ENCODE results near the gene PLPP6.

Gene PLPP6

DNA sequence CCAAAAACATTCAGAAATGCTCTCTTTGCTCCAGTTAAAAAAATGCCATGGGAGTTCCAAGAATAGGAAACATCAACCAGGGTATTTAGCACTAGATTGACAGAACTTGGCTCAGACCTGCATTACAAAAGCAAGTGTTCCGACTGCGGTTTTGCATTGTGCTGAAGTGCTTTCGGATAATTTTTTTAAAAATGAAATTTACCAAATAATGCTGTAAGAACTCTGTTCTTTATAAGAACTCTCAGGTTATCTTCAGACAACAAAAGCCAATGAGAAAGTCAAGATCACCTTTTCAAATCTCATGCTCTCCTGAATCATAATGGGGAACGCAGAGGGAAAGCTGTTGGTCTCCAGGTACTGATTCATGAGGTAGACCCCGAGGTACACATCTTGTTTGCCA lies 483 bp upstream of the PLPP6 start:
- DNase-seq (ENCODE audit: low spot score) (no peak), FAIRE-seq (no peak)

DNA sequence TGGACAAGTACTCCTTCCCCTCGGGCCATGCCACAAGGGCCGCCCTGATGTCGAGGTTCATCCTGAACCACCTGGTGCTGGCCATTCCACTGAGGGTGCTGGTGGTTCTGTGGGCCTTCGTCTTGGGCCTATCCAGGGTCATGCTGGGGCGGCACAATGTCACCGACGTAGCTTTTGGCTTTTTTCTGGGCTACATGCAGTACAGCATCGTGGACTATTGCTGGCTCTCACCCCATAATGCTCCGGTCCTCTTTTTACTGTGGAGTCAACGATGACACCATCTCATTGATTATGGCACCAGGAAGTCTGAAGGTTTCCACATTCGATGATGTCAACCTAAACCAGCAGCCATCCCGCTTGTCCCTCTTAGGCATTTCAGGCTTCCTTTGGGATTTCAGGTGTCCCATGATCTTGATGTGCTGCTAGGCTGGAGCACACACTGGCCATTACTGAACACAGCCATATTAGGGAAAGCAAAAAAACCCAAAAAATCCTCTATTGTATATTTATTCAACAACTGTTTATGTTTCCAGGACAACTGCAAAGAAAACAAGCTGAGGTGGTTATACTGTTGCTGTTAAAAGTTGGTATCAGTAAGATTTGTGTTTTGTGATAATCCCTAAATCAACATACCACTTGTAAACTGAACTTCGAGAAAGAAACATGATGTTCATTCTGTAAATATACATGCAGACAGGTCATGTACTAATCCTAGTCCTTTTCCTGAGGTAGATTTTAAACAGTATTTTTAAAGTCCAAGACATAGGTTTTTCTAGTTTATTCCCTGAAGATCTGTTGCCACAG lies 1.1 kb downstream of the PLPP6 start:
- no peak for DNase-seq (ENCODE audit: low spot score)
- no peak for FAIRE-seq

DNA sequence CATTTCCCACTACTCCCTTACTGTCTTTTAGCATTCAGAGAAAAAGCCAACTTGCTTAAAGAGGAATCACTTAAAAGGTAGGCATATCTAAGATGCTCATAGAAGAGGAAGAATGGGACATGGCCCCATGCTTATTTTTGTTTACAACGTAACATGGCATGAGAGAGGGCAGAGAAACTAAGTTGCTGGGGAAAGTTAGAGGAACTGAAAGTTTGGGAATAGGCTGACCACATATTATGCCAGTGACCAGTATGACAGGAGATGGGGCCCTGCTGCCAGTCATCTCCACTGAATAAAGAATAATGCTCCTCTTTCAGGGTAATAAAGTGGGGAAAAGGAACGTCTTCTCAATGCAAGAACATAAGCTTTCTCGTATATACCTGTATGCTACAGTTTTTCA lies 1.9 kb downstream of the PLPP6 start:
- FAIRE-seq, result no peak
- no peak for DNase-seq (ENCODE audit: low spot score)

DNA sequence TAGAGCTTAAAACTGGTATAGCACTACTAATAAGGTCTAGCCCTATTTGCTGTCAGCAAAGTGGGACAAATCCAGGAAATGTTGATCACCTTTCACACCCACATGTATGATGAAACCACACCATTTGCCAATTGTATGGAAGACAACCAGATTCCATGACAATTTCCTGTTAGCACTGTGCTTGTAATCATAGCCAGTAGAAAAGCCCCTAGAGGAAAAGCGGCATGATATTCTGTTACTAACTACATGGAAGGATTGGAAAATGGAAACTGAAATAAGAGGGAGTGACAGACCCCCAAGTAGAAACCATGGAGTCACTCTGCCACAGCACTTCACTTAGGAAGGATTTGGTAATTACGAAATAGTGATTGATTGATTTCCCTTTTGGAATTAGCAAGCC lies 3.3 kb downstream of the PLPP6 start:
- no peak for FAIRE-seq
- DNase-seq (ENCODE audit: low spot score), result no peak

DNA sequence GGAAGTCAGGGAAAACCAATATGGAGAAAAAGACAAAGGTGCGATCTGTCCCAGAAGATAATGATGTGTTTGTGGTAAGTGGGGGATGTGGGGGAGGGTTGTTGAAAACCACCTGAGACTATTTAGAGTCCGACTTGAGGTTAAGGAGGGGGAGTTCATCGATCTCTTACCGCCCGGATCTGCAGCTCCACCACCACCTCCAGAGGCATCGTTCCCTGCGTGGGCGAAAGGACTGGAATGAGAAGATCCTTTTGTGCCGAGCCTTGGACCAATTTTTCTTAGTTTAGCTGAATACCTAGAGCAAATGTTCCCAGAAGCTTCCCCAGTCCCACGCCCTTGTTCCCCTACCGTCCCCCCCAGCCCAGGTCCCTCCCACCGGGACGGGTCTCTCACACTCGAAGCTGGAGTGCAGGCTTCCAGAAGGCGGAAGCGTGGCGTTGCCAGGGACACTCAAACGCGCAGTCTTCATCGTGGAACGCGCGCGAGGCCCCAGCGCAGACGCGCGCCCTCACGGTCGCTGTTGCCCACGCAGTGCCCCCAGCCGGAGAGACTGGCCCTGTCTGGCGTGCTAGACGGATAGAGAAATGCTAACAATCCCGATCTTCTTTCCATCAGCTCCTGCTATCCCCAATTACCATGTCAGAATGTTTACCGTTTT lies 4.1 kb downstream of the PLPP6 start, which contains the start of gene SPATA6L:
SPATA6L (minus strand) TSS at position 439 of the 658 bp plus-strand sequence; CDS start at position 209, 230 bp downstream.
- FAIRE-seq (no peak), DNase-seq (ENCODE audit: low spot score) (peak; percentile 69)

DNA sequence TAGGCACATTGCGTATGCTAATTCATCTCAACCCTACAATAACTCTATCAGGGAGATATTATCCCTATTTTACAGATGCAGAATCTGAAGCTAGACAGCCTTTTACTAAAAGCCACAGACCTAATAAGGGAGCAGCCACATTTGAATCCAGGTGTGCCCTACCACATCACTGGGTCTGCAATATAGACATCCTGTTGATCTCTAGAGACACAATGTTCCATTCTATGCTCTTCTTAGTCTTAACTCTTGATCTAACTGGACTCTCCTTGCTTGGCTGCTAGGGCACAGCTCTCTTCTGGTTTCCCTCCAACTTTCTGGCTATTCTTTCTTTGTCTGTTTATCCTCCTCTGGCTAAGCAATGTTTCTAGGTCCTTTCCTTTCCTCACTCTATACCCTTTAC lies 5.6 kb downstream of the PLPP6 start:
- no peak for FAIRE-seq
- no peak for DNase-seq (ENCODE audit: low spot score)

DNA sequence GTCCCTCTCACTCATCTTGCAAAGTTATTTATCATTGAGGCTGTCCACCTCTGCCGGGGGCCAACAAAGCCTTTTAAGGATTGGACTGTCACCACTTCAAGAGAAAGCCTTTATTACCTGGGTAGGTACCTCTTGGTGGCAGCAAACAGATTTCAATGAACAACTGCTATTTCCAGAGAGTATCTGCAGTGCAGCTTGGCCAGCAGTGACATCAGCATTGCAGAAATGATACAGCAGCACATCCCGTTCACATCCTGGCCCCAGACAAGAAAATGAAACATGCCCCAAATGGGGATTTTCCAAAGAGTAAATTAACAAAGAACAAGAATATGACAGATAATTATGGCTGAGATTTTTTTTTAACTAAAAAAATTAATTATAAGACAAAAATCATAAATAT lies 6.5 kb downstream of the PLPP6 start:
- DNase-seq (ENCODE audit: low spot score) (no peak), FAIRE-seq (no peak)

DNA sequence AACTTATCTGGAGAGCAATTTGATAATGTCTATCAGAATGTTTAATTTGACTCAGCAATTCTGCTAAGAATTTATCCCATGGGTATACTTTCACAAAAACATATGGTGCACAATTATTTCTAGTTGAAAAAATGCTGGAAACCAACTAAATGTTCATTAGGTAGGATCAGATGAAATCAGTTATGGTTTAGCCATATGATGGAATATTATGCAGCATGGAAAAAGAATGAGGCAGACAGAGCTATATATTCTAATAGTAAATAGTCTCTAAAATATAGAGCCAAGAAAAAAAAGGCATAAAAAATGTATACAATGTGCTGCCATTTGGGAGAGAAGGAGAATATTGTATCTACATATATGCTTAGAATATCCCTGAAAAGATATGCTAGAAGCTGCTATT lies 7.8 kb downstream of the PLPP6 start:
- DNase-seq (ENCODE audit: low spot score) (no peak), FAIRE-seq (no peak)

DNA sequence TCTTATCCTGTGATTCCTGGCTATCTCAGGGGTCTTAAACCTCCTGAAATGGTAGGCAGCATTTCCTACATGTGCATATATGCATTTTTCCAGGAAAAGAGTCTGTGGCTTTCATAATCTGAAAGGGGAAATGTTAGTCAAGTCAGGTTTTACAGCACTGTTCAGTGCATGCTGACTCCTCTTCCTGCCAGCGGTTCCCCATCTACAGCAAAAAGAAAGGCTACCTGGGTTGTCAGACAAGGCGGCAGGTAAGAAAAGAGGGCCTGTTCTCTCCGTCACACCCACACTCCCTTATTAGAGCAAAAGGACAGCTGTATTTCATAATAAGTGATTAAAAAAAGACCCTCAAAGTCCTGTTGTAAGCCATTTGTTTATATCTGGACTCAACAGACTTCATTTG lies 8.5 kb downstream of the PLPP6 start:
- no peak for DNase-seq (ENCODE audit: low spot score)
- FAIRE-seq, result no peak

DNA sequence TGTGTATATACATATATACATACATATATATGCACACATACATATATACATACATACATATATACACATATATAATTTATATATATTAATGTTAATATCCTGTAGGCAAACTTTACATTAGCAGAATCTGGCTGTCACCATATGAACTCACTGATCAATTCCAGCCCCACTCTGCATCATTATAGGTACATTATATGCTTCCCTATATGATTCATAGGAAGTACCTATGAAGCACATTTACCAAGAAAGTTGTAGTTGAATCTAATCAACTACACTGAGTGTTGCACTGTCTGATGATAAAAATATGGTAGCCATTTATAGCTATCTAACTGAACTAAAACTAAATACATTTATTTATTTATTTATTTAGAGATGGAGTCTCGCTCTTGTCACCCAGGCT lies 9.6 kb downstream of the PLPP6 start:
- FAIRE-seq (no peak), DNase-seq (ENCODE audit: low spot score) (no peak)

DNA sequence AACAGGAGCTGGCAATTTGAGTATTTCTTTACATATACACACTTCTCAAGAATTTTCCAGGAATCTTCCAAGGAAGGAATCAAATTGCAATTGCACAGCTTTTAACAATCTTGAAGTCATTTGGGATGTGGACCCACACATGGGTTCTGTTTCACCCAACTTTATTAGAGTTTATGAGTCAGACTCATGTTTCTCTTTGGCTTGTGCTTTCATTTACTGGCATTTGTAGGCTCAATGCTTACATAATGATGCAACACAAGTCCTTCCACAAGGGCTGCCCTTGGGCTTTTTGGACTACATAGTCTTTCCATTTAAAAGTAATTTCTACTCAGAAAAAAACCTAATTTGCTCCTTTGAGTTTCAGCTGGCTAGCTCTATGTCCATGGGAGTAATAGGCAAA lies 12.7 kb downstream of the PLPP6 start:
- FAIRE-seq (no peak), DNase-seq (ENCODE audit: low spot score) (no peak)

DNA sequence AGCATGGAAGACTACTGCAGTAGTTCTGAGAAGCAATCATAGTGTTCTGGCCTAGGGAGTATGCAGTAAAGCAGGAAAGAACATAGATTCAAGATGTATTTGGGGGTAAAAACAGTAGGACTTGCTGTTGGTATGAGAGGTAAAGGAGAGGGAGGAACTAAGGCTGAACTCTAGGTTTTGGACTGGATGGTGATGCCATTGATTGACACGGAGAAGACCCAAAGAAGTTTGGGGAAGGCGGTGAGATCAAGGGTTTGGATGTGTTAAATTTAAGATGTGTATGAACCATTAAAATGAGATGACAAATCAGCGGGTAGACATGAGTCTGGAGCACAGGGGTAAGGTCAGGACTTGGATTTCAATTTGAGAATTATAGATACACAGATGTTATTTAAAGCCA lies 15.3 kb downstream of the PLPP6 start:
- no peak for FAIRE-seq
- no peak for DNase-seq (ENCODE audit: low spot score)

DNA sequence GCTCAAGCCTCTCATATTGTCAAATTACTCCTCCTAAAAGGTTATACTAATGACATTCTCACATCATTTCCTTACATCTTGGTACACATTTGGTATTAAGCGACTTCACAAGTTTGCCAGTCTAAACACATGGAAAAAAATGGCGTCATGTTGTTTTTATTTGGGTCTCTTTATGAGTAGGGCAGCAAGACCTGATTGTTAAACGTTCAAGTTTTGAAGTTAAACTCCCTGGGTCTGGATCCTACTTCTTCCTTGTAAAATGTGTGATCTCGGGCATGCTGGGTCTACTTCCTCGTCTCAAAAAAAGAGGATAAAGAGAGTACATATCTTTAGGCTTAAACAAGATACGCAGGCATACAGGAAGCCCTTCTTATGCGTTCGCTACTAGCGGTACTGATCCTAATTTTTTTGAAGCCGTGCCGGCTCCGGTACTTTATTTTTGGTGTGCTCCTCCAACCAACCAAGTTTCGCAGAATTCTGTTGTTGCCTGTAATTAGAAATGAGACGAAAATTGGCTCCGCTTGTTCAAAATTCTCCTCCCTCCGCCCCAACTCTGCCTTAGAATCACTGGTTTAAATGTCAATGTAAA lies 16.7 kb downstream of the PLPP6 start:
- DNase-seq (ENCODE audit: low spot score) (no peak), FAIRE-seq (no peak)

DNA sequence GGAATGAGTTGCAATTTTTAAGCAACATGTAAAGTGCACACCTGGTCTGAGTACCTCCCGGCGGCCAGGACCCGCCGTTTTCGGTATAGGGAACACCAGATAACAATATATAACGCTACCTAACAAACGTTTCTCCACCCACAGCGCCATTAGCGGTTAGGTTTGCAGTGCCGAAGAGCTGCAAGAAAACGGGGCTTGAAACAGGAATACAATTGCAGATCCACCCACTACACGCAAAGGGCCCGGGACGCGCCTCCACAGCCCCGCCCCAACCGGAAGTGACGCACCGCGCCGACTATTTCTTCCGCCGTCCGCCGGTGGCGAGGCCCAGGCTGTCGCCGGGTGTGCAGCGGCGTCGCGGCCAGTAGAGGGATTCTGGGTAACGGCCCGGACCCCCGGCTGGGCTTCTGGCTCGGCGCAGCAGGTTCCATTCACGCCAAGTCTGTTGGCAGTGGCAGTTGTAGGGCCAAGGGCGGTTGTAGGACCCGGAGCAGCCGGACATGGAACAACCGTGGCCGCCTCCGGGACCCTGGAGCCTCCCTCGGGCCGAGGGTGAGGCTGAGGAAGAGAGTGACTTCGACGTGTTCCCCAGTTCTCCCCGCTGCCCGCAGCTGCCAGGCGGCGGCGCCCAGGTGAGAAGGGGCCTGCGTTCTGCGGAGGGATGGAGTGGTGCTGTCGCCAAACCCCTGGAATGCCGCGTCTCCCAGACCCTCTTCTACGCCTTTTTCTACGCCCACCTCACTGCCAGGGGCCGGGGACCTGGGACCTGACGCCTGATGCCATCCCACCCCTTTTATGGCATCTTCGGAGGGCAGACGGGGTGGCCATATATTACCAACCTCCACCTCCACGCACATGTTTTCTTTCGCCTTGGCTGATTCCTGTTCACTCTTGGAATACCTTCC lies 17.4 kb downstream of the PLPP6 start, which contains the start of gene CDC37L1:
CDC37L1 (plus strand) TSS at position 302 of the 905 bp plus-strand sequence; CDS start at position 501, 199 bp downstream.
- peak; percentile 91 for DNase-seq (ENCODE audit: low spot score)
- FAIRE-seq, result no peak

DNA sequence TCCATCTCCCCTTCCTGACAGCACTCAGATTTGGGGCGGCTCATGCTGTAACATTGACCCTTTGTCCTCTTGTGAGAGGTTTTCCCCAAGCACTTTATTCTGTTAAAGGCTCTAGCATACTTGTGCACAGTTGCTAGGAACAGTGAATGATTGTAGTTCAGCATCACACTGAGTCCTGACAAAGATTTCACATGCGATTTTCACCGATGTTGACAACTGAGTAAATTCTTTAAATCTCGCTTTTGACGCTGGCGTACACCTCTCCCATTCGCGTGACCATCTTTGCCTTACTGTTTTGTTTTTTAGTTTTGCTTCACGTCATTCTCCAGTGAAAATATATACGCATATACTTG lies 18.1 kb downstream of the PLPP6 start:
- DNase-seq (ENCODE audit: low spot score) (no peak), FAIRE-seq (no peak)

DNA sequence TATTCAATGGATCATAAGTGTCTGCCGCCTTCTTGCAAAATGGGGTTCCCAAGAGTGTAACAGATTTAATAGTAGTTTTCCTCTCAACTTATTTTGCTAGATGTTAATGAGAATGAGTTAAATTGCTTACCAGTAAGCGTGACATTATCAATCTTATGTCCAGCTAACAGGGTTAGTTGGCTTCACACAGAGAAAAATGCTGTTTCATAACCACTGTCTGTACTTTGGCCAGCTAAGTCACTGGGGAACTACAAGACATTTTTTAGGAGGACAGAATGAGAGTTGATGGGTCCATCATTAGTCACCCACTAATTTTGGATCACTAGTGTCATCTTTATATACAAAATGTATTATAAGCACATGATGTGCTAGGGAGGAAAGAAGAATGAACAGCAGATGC lies 18.7 kb downstream of the PLPP6 start:
- FAIRE-seq, result no peak
- DNase-seq (ENCODE audit: low spot score), result no peak

DNA sequence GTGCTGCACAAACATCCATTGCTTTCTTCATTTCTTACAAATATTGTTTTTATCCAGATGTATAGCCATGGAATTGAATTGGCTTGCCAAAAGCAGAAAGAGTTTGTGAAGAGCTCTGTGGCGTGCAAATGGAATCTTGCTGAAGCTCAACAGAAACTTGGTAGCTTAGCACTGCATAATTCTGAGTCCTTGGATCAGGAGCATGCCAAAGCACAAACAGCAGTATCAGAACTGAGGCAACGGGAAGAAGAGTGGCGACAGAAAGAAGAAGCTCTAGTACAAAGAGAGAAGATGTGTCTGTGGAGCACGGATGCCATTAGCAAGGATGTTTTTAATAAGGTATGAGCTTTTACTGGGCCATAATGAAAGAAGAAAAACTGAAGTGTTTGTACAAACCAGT lies 22.7 kb downstream of the PLPP6 start:
- FAIRE-seq (no peak), DNase-seq (ENCODE audit: low spot score) (no peak)

DNA sequence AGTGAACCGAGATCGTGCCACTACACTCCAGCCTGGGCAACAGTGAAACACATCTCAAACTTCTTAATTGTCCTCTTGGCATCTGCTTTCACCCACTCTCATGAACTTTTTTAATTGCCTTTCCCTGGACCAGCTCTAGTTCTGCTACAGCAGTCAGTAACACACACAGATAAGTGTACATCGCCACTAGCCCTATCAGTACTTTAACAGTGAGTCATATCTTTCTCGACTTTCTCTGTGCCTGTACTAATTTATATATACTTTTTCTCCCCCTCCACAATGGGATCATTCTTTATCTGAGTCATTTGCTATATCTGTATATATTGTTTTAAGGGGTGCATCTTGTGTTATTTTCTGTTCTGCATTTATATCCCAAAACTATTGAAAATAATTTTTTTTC lies 24.0 kb downstream of the PLPP6 start:
- DNase-seq (ENCODE audit: low spot score) (no peak), FAIRE-seq (no peak)

DNA sequence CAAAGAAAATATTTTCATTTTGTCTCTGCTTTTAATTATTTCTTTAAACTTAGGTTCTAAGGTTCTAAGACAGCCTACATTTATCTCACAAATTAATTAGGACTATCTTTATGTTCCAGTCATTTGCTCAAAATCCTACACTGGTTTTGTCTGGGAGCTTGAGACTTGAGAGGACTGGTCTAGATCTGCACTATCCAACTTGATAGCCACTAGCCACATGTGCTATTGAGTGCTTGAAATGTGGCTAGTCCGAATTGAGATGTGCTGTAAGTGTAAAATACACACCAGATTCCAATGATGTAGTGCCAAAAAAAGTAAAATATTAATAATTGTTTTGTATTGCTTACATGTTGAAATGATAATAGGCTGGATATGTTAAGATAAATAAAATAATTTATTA lies 24.5 kb downstream of the PLPP6 start:
- FAIRE-seq (no peak), DNase-seq (ENCODE audit: low spot score) (no peak)

DNA sequence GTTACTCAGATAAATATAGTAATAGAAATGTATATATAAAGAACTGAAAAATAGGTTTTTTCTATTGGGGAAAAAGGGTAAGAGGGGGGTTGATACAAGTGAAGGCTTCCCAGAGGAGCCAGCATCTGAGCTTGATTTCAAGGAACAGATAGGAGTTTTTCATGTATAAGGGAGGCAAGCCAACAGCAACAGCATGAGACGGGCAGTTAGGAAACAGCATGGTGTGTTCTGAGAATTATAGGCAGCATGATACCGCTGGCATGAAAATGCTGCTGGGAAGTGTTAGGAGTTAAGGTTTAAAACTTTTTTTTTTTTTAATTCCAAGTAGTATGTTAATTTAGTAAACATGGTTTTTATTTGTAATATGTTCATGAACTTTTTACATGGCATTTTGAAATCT lies 26.9 kb downstream of the PLPP6 start:
- DNase-seq (ENCODE audit: low spot score) (no peak), FAIRE-seq (no peak)

DNA sequence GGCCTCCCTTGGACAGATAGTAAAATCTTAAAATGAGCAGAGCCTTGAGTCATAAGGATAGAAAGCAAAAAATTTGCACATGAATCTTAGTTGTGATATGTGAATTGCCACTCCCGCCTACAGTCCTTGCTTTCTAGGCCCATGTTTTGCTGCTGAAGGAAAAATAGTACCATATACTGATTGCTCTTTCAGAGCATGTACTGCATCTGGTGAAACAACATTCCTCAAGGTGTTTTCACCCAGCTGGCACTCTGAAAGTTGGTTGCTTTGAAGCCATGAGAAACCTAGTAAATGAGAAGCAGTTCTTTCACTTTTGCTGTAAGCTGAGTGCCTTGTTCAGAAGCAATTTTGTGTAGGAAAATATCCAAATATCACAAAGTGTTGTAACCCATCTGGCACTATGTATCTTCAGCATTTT lies 27.6 kb downstream of the PLPP6 start:
- FAIRE-seq, result no peak
- no peak for DNase-seq (ENCODE audit: low spot score)

DNA sequence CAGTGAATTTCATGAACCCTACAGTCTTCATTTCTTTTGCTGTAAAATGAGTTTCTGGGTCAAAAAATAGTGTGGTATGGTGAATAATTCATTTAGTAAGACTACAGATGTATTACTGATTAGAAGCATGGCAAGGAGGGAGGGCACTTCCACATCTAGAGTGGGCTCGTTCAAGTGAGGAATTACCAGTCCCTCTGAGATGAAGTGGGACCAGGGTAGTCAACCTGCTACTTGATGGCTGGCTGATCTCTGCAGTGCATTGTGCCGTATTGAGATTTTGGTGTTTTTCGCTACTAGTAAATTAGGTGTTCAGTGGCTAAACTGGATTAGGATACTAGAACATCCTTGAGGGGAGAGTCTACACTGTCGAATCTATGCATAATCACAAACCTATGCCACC lies 28.1 kb downstream of the PLPP6 start:
- no peak for FAIRE-seq
- DNase-seq (ENCODE audit: low spot score), result no peak

Data from urothelium cell line (cell line).